Measurements from ENCODE around the gene CLMP.

Gene CLMP

DNA sequence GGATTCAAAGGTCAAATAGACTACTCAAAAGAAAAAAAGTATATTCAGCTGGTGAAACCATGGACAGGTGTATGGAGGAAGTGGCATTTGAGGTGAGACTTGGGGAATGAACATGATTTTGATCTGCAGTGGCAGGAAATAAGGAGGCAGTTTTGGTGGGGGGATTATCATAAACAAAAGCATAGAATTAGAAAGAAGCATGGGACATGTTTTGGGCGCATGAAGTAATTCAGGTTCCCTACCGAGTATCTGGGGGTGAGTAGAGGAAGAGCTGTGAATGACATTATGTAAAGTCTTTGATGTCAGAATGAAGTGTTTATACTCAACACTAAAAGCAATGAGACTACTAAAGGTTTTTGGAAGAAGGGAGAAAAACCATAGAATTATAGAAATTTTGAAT lies 3.1 kb downstream of the CLMP start:
- DNase-seq (ENCODE audit: low read depth in 2 of 3, low spot score in 2 of 3), result no peak

DNA sequence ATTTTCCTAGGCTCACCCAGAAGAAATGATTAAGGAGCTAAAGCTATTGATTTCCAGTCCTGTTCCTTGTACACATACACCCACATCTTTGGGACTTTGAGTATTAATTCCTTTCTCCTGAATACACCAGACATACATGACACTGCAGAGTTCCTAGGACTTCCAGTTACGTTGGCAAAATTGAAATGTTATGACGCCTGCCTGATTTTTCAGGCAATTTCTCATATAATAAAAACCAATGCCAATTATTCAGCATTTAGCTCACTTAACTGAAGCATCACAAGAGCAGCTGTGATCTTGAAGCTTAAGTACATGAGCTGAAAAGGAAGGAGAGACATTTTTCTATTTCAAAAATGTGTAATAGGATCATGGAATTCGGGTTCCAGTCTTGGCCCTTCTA lies 4.5 kb downstream of the CLMP start:
- DNase-seq (ENCODE audit: low read depth in 2 of 3, low spot score in 2 of 3), result no peak

- DNase-seq (ENCODE audit: low read depth in 2 of 3, low spot score in 2 of 3), result no peak
Measured at GRCh38 chr11:123188508-123189165, 6.4 kb downstream of the CLMP start.

GRCh38 chr11:123187665-123188507 lies 7.2 kb downstream of the CLMP start:
- DNase-seq (ENCODE audit: low read depth in 2 of 3, low spot score in 2 of 3), result no peak

DNA sequence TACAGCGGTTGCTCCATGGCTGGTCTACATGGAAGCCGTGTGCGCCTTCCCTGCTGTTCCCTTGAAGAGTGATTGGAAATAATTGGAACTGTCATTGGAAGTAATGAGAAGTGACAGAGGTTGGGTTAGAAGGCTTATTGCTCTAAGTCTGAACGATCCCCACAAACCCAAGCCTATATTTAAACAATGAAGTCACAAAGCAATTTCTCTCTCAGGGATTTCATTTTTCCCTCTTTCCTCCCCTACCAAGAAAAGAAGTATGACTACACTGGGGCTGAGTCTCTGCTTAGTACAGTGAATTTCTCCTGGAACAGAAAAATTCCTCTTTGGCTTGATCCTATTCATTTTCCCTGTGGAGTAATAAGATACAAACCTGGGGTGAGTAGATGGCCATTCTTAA lies 7.8 kb downstream of the CLMP start:
- DNase-seq (ENCODE audit: low read depth in 2 of 3, low spot score in 2 of 3), result no peak

DNA sequence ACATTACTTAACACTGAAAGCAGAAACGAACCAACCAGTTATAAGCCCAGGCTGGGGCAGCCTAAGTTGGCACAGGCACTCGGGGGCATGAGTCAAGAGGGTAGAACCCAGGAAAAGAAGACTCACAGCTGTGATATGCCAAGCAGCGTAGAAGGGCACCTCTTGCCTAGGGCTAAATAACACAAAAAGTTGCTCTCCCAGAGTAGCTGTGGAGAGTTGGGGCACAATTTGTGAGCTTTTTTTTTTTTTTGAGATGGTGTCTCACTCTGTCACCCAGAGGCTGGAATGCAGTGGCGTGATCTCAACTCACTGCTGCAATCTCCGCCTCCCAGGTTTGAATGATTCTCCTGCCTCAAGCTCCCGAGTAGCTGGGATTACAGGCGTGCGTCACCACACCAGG lies 8.8 kb downstream of the CLMP start:
- DNase-seq (ENCODE audit: low read depth in 2 of 3, low spot score in 2 of 3), result no peak

DNA sequence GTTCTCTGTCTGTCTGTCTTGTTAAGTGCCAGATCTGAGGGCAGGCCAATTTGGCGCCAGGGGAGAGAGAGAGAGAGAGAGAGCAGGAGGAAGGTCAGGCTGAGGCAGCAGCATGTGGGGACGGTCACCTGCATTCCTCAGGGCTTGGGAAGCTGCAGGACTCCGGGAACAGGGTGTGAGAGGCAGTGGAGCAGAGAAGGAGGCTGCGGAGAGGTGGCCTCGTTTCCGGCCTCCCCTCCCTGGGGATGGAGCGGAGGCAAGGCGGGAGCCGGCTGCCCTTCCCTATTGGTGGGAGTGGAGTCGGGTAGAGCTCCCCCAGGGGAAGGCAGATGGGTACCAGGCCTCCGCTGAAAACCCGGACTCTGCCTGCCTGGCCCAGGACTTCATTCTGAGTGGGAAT lies 9.7 kb downstream of the CLMP start:
- DNase-seq (ENCODE audit: low read depth in 2 of 3, low spot score in 2 of 3), result no peak

DNA sequence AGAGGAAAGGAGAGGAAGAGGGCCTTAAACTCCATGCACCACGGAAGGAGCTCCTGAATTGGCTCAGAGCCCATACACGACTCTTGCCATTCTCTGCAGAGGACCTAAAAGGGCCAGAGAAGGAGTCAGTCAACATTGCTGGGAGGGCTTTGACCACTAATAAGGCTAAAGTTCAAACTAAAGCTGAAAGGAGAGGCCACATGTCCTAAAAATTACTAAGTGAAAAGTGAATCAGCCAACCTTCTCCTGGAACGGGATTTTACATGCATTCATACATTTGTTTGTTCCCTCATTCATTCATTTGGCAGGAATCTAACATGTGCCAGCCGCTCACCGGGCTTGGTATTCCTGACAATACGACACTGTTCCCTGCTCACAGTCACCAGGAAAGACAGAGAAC lies 10.5 kb downstream of the CLMP start:
- no peak for DNase-seq (ENCODE audit: low read depth in 2 of 3, low spot score in 2 of 3)

GRCh38 chr11:123183391-123184099 lies 11.5 kb downstream of the CLMP start:
- DNase-seq (ENCODE audit: low read depth in 2 of 3, low spot score in 2 of 3), result no peak

GRCh38 chr11:123181767-123182500 lies 13.1 kb downstream of the CLMP start:
- no peak for DNase-seq (ENCODE audit: low read depth in 2 of 3, low spot score in 2 of 3)

DNA sequence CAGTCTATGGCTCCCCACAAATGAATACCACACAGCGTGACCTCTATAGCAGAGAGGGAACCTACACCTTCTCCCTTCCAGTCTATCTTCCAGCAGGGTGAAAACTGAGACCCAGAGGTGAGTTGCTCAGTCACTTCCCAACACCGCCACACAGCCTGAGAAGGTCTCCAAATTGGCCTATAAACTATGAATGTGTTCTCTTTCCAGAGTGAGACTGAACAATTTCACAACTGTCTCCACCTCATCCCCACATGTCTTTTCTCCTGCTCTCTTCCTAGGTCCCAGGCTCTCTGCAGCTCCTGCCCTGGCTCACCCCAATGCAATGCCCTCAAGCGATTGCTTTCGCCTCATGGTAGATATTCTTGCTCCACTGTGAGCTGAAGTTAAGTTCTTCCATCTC lies 14.0 kb downstream of the CLMP start:
- no peak for DNase-seq (ENCODE audit: low read depth in 2 of 3, low spot score in 2 of 3)

DNA sequence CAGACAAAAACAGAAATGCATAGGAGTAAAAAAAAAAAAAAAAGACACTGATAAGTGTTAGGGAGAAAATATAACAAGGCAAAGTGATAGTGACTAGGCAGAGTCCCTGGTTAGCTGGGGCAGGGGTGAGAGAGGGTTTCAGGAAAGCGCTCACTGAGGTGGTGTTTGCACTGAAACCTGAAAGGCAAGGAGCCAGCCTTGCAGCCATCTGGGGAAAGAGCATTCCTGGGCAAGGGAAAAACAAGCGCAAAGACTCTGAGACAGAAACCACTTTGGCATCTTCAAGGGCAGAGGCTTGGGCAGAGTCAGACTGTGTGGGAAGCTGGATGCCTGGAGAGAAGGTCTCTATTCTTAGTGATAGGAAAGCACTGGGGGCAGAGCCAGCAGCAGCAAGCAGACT lies 14.5 kb downstream of the CLMP start:
- DNase-seq (ENCODE audit: low read depth in 2 of 3, low spot score in 2 of 3), result no peak

- no peak for DNase-seq (ENCODE audit: low read depth in 2 of 3, low spot score in 2 of 3)
Measured at GRCh38 chr11:123180166-123180565, 14.9 kb downstream of the CLMP start.

- DNase-seq (ENCODE audit: low read depth in 2 of 3, low spot score in 2 of 3), result no peak
Measured at GRCh38 chr11:123179586-123179985, 15.5 kb downstream of the CLMP start.

DNA sequence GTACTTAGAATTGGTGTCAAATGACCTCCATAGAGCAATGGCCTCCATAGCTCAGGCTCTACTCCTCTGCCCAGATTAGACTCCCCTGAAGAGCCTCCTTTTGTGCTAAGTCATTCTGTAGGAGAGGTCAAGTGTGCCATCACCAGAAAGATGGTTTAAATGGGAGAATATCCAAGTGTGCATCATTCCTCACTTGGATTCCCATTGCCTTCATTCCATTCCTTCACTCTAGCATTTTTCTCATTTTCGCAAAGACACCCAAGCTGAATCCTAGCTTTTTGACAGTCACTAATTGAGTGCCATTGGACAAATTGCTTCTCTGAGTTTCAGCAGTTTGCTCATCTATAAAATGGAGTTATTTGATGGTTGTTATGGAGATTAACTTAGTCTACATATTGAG lies 16.9 kb downstream of the CLMP start:
- no peak for DNase-seq (ENCODE audit: low read depth in 2 of 3, low spot score in 2 of 3)

GRCh38 chr11:123176785-123177184 lies 18.3 kb downstream of the CLMP start:
- DNase-seq (ENCODE audit: low read depth in 2 of 3, low spot score in 2 of 3), result no peak

- DNase-seq (ENCODE audit: low read depth in 2 of 3, low spot score in 2 of 3), result no peak
Measured at GRCh38 chr11:123174196-123175183, 20.6 kb downstream of the CLMP start.

DNA sequence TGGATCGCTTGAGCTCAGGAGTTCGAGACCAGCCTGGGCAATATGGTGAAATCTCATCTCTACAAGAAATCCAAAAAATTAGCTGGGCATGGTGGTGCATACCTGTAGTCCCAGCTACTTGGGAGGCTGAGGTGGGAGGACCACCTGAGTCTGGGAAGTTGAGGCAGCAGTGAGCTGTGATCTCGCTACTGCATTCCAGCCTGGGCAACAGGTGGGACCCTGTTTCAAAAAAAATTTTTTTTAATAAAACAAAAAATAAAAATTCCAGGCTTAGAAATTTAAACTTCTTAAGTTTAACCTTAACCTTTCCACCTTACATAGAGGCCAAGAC lies 21.2 kb downstream of the CLMP start:
- no peak for DNase-seq (ENCODE audit: low read depth in 2 of 3, low spot score in 2 of 3)

- DNase-seq (ENCODE audit: low read depth in 2 of 3, low spot score in 2 of 3), result no peak
Measured at GRCh38 chr11:123173040-123173855, 21.8 kb downstream of the CLMP start.

GRCh38 chr11:123170929-123171328 lies 24.1 kb downstream of the CLMP start:
- no peak for DNase-seq (ENCODE audit: low read depth in 2 of 3, low spot score in 2 of 3)
